A549 (cell line): Measurements from ENCODE around the gene MAGIX. TPM values are rescaled to one million over a fixed set of nuclear protein-coding genes. Genes with fewer than 3 reads are reported as not detected.

ENCODE experiments used
- ATAC-seq, 2 experiments: fragments of 200-7000 bp in 1 of 2; fragments of >200 bp in 1 of 2; cut with Nextera tagmentation in 1 of 2; cut with Tn5 transposase in 1 of 2; 3 replicates each; pipeline versions ENCODE4 v1.8.0 to v1.9.1; 2018 to 2020; ENCODE audit warnings: mild to moderate bottlenecking in 1 of 2, moderate library complexity in 1 of 2
- CTCF ChIA-PET: fragments of 300-600 bp; sonication (Branson Sonifier 250); formaldehyde crosslinking; extraction: SDS; loops from one replicate; lab custom pipeline; 2021; ENCODE audit warnings: antibody characterized with exemption, inconsistent platforms; lab: Yijun Ruan, JAX
- POLR2A ChIA-PET: fragments of 350-600 bp; formaldehyde crosslinking; extraction: SDS; loops from one replicate; lab custom pipeline; 2021; ENCODE audit warnings: antibody characterized with exemption, inconsistent platforms; lab: Yijun Ruan, JAX
- DNase-seq, 2 experiments: peaks; one replicate each; pipeline versions ENCODE4 v3.0.0 to v3.0.0-alpha.2; 2011 to 2016; ENCODE audit warnings: low read depth in 1 of 2, low spot score in 1 of 2
- FAIRE-seq: peaks from 2 replicates; lab custom pipeline; 2011; peaks lifted over from hg19 to GRCh38; lab: Jason Lieb, UNC
- H3K27ac ChIP-seq, 2 experiments: fragments of >200 bp; sonication (Bioruptor Twin); formaldehyde crosslinking; 3 replicates each; pipeline ENCODE4 v1.5.1; 2016 to 2017
- H3K4me1 ChIP-seq: fragments of >200 bp; sonication (Bioruptor Twin); formaldehyde crosslinking; 3 replicates; pipeline ENCODE4 v1.6.1; 2016
- H3K4me2 ChIP-seq: fragments of >200 bp; sonication (Bioruptor Twin); formaldehyde crosslinking; 3 replicates; pipeline ENCODE4 v1.6.1; 2016
- H3K4me3 ChIP-seq: fragments of >200 bp; sonication (Bioruptor Twin); formaldehyde crosslinking; 3 replicates; pipeline ENCODE4 v1.5.1; 2016
- H3K9me3 ChIP-seq: fragments of >200 bp; sonication (Bioruptor Twin); formaldehyde crosslinking; 3 replicates; pipeline ENCODE4 v1.6.1; 2016
- BCL3 ChIP-seq: fragments of >200 bp; sonication (Bioruptor Twin); formaldehyde crosslinking; IDR thresholded peaks from 3 replicates; pipeline ENCODE4 v1.6.1; 2016
- BHLHE40 ChIP-seq: IDR thresholded peaks from 2 replicates; pipeline ENCODE4 v1.6.1; 2012; ENCODE audit warnings: low read depth, low read length, inconsistent platforms
- CBX8 ChIP-seq: fragments of 200-600 bp; sonication (generic); IDR thresholded peaks from 2 replicates; pipeline ENCODE4 v1.6.1; 2016
- CHD2 ChIP-seq: fragments of 150-350 bp; IDR thresholded peaks from 2 replicates; pipeline ENCODE4 v1.6.1; 2014; ENCODE audit warnings: low read length; ENCODE audit not compliant: partially characterized antibody
- EHF ChIP-seq: fragments of 250-450 bp; sonication (Bioruptor Pico); IDR thresholded peaks from 2 replicates; pipeline ENCODE4 v1.5.0; 2020; ENCODE audit warnings: mild to moderate bottlenecking
- ESRRA ChIP-seq: fragments of 150-350 bp; IDR thresholded peaks from 2 replicates; pipeline ENCODE4 v1.6.1; 2014; ENCODE audit warnings: mild to moderate bottlenecking, low read length, borderline replicate concordance
- FOSL2 ChIP-seq, 2 experiments: fragments of 450-650 bp in 1 of 2; fragments of >200 bp in 1 of 2; sonication (Bioruptor Twin) in 1 of 2; formaldehyde crosslinking; IDR thresholded peaks; 2 replicates each; pipeline versions ENCODE4 v1.5.0 to v1.6.1; 2016 to 2020; ENCODE audit warnings: mild to moderate bottlenecking in 1 of 2, moderate library complexity in 1 of 2
- FOXS1 ChIP-seq: fragments of 250-450 bp; sonication (Bioruptor Pico); IDR thresholded peaks from 2 replicates; pipeline ENCODE4 v1.5.0; 2020; ENCODE audit warnings: mild to moderate bottlenecking, moderate library complexity
- KDM5A ChIP-seq: fragments of 200-600 bp; sonication (generic); IDR thresholded peaks from 2 replicates; pipeline ENCODE4 v1.6.1; 2016; ENCODE audit warnings: antibody characterized with exemption, mild to moderate bottlenecking
- MAFK ChIP-seq: fragments of 450-650 bp; IDR thresholded peaks from 2 replicates; pipeline ENCODE4 v1.6.1; 2014; ENCODE audit not compliant: partially characterized antibody
- PHF8 ChIP-seq: fragments of 200-600 bp; sonication (generic); IDR thresholded peaks from 2 replicates; pipeline ENCODE4 v1.6.1; 2016; ENCODE audit warnings: low read depth, mild to moderate bottlenecking, antibody characterized with exemption, moderate library complexity, borderline replicate concordance
- POLR2AphosphoS2 ChIP-seq: conservative IDR thresholded peaks from 2 replicates; pipeline ENCODE4 v1.6.1; 2012; ENCODE audit warnings: low read length, improper control_type of control experiment, inconsistent platforms
- RAD21 ChIP-seq, 2 experiments: fragments of >200 bp in 1 of 2; sonication (Bioruptor Twin) in 1 of 2; formaldehyde crosslinking in 1 of 2; IDR thresholded peaks in 1 of 2; conservative IDR thresholded peaks in 1 of 2; 2 replicates in 1 of 2; 3 replicates in 1 of 2; pipeline ENCODE4 v1.6.1; 2012 to 2018; ENCODE audit warnings: inconsistent platforms in 1 of 2
- ZC3H11A ChIP-seq: fragments of 450-650 bp; IDR thresholded peaks from 2 replicates; pipeline ENCODE4 v1.6.1; 2014; ENCODE audit warnings: antibody characterized with exemption, mild to moderate bottlenecking
- WGBS: methylation state at CpG from one replicate; pipeline ENCODE4 v1.1.6; 2017; ENCODE audit errors: missing lambda C conversion rate; 5-methylcytosine and 5-hydroxymethylcytosine counted together
- polyA plus RNA-seq, 4 experiments: library from polyadenylated mRNA; depleted of rRNA in 3 of 4; stranded (reverse); fragments of >200 nt; fragmentation: RNase III in 1 of 4; extraction: RNeasy Plus Mini Kit Qiagen cat#74134 plus additional on column Dnase treatment in 1 of 4; gene quantifications; 2 replicates in 3 of 4; 3 replicates in 1 of 4; pipeline ENCODE4 v1.2.3, GENCODE V29; 2011 to 2017
- TF ChIP-seq, protein P1 (sequence below): fragments of >200 bp; sonication (Bioruptor Twin); formaldehyde crosslinking; IDR thresholded peaks from 3 replicates; pipeline ENCODE4 v1.5.1; 2016

Gene MAGIX
- polyA plus RNA-seq, 2 of the 4 experiments (the other 2 are of a cell fraction) = 1.1 to 2.2 TPM

DNA sequence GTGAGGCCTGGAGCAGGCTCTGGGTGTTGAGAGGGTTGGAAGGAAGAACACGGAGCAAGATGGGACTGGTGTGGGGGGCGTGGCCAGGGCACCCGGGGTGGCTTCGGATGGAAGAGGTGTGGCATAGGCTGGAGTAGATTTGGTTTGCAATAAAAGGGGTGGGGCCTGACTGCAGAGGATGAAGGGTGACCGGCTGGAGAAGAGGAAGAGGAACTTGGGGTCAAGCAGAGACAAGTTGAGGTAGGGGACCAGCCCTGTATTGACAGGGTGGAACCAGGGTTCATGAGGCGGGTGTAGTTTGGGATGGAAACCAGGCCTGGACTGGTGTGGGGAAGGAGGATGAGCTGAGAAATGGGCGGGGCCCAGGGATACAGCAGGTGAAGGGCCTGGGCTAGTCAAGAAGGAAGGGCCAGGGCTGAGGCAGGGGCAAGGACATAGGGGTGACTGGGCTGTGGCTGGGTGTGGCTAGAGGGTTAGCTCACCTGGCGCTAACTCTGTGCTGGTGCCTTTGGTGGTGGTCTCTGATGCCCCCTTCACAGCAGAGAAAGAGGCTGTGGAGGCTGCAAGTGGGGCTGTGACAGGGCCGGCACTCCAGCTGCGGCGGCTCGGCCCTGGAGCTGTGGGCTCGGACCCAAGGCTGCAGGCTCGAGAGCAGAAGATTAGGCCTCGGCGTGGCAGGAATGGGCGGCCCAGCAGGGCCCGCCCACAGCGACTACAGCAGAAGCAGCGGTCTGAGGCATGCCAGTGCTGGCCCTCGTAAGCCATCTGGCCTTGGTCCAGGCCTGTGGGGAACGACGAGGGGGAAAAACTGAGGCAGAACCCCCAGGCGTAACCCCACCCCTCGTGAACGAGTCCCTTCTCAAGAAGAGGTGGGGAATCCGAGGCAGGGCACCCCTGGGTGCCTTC lies 14.1 kb downstream of the MAGIX start:
- ATAC-seq (peak in 1 of 2 experiments; percentile 35; a peak in 3 of 6 replicates), DNase-seq (peak in 1 of 2 experiments; percentile 56), FAIRE-seq (peak; percentile 28)
- ChIA-PET CTCF (interaction anchor here (1.0 to 1.7 kb wide), 2 partner anchors 21 to 34 kb away, joined by 3 to 6 read pairs; no protein-coding TSS in a partner anchor), POLR2A (no interaction called here)
- peaks cover 31% of the 10 kb centered on the region; the same call in 2 of the 3 replicates for H3K4me1 ChIP-seq
- H3K4me3 ChIP-seq = no peak overlapping the region
- WGBS = 59% methylated on average over 10 of the region's 27 CpGs
- H3K9me3 ChIP-seq = no peaks in the 10 kb centered on the region
- TF ChIP-seq CHD2 (no peak), PHF8 (no peak), CBX8 (no peak), KDM5A (no peak), ZC3H11A (no peak), MAFK (no peak), EHF (CRISPR knock-in tag) (no peak), FOSL2 (IDR thresholded peaks at IDR 0.05) (no peak), FOSL2 (CRISPR knock-in tag; IDR thresholded peaks at IDR 0.05) (no peak), POLR2AphosphoS2 (no peak), BCL3 (no peak), ESRRA (no peak)
- H3K27ac ChIP-seq = peak overlapping the region in 1 of 2 experiments; percentile 26; a peak in 1 of 6 replicates
- no peak overlapping the region for H3K4me2 ChIP-seq

DNA sequence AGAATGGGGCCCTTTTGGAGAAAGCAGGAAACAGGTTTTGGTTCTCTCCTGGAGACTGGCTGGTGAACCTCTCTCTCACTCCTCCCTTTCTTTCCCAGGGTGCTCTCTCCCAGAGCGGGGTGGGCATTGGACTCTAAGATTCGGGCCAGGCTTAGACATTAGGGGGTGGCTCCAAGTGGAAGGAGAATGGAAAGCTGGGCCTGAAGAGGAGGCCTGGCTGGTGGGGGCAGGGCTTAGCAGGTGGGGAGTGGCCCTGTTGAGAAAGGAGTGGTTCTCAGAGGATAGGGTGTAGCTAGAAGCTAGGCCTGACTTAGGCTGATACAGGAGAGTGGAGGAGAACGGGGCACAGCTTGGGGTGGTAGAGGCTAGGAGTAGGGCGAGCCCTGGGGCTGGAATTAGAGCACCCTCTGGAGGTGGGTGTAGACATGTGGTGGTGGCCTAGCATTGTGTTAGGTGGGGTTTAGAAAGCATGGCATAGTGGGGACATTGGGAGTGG lies 14.8 kb downstream of the MAGIX start:
- FAIRE-seq (no peak), DNase-seq (peak in 1 of 2 experiments; percentile 35), ATAC-seq (peak; percentile 46 to 59; a peak in 5 of 6 replicates)
- Histone ChIP-seq H3K9me3 (no peaks in the 10 kb centered on the region), H3K4me3 (no peak overlapping the region), H3K27ac (peak overlapping the region in 1 of 2 experiments; percentile 26; a peak in 1 of 6 replicates), H3K4me2 (no peak overlapping the region), H3K4me1 (peaks cover 31% of the 10 kb centered on the region; the same call in 2 of the 3 replicates)
- TF ChIP-seq RAD21 (conservative IDR thresholded peaks at IDR 0.05 in 1 of 2, IDR thresholded peaks at IDR 0.05 in 1 of 2) (peak in 1 of 2 experiments; percentile 23; a peak in 1 of 5 replicates), FOXS1 (CRISPR knock-in tag) (no peak)
- TF ChIP-seq, protein P1, sequence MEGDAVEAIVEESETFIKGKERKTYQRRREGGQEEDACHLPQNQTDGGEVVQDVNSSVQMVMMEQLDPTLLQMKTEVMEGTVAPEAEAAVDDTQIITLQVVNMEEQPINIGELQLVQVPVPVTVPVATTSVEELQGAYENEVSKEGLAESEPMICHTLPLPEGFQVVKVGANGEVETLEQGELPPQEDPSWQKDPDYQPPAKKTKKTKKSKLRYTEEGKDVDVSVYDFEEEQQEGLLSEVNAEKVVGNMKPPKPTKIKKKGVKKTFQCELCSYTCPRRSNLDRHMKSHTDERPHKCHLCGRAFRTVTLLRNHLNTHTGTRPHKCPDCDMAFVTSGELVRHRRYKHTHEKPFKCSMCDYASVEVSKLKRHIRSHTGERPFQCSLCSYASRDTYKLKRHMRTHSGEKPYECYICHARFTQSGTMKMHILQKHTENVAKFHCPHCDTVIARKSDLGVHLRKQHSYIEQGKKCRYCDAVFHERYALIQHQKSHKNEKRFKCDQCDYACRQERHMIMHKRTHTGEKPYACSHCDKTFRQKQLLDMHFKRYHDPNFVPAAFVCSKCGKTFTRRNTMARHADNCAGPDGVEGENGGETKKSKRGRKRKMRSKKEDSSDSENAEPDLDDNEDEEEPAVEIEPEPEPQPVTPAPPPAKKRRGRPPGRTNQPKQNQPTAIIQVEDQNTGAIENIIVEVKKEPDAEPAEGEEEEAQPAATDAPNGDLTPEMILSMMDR = 0 out of 3 replicates have a peak, but pooled peaks have one; percentile 11
- CTCF ChIA-PET = interaction anchor here (1.0 to 1.7 kb wide), 2 partner anchors 22 to 35 kb away, joined by 3 to 6 read pairs; no protein-coding TSS in a partner anchor
- POLR2A ChIA-PET = no interaction called here
- WGBS = 88% methylated on average over 3 of the region's 4 CpGs

DNA sequence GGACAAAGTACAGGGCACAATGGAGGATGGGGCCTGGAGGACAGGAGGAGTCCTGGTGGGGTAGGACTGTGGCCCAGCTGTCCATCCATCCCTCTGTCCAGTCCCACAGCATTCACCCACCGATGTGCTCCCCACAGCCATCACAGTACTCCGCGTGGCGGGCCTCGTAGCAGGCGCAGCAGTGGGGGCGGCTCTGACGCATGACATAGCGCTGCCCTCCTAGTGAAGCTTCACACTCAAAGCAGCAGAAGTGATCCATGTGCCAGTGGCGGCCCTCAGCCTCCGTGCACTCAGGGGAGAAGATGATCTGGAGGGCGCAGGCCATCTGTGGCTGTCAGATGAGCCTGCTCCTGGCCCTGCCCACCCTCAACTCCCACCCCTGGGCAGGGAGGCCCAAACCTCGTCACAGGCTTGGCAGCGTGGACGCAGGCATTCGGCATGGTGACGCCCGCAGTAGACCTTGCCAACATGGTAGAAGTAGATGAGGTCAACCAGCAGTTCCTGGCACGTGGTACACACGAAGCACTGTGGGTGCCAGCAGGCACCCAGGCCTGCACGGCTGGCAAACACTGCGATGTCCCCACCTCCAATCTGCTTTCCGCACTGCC lies 15.4 kb downstream of the MAGIX start:
- POLR2A ChIA-PET = no interaction called here
- WGBS = 93% methylated on average over 10 of the region's 23 CpGs
- Histone ChIP-seq H3K4me1 (peaks cover 30% of the 10 kb centered on the region; the same call in 2 of the 3 replicates), H3K4me3 (no peak overlapping the region), H3K27ac (no peak overlapping the region), H3K4me2 (no peak overlapping the region), H3K9me3 (no peaks in the 10 kb centered on the region)
- FAIRE-seq = no peak
- DNase-seq = no peak
- ATAC-seq = no peak; a peak in 1 of 6 replicates
- CTCF ChIA-PET = interaction anchor here (1.0 kb wide), 1 partner anchor 35 kb away, joined by 3 read pairs; no protein-coding TSS in a partner anchor
- no peak for TF ChIP-seq BHLHE40
